Activated CD4-positive, alpha-beta T cell treated with anti-CD3 and anti-CD28 coated beads, Interleukin-2, amount 10 ng/mL, durations not matched to agents 24 days and 14 days (primary cell): ENCODE data around the gene ADAM23. TPM values are rescaled to one million over a fixed set of nuclear protein-coding genes. Genes with fewer than 3 reads are reported as not detected.

Source experiments
- DNase-seq: peaks from one replicate; pipeline ENCODE4 v3.0.0; 2022
- H3K27ac Mint-ChIP-seq: one replicate; pipeline ENCODE4 v1.8.0; 2022; ENCODE audit warnings: mild to moderate bottlenecking, mixed read lengths
- H3K27me3 Mint-ChIP-seq: one replicate; pipeline ENCODE4 v1.8.0; 2022; ENCODE audit warnings: mixed read lengths
- H3K36me3 Mint-ChIP-seq: one replicate; pipeline ENCODE4 v1.8.0; 2022; ENCODE audit warnings: low read depth, mild to moderate bottlenecking, mixed read lengths
- H3K4me1 Mint-ChIP-seq: one replicate; pipeline ENCODE4 v1.8.0; 2021; ENCODE audit warnings: mixed read lengths
- H3K4me3 Mint-ChIP-seq: one replicate; pipeline ENCODE4 v1.8.0; 2022; ENCODE audit warnings: mild to moderate bottlenecking, moderate library complexity, mixed read lengths
- H3K9me3 Mint-ChIP-seq: one replicate; pipeline ENCODE4 v1.8.0; 2021; ENCODE audit warnings: mixed read lengths
- intact Hi-C: fragments of 100-400 bp; cut with micrococcal nuclease; formaldehyde crosslinking; loops from one replicate; pipeline ENCODE4 v1.15.1; 2023
- total RNA-seq: library from RNA; stranded (reverse); gene quantifications from 2 replicates; pipeline ENCODE4 v1.2.3, GENCODE V29; 2022

The ADAM23 gene
- total RNA-seq, 1 donor from 2014 or later: 0.05 TPM

GRCh38 chr2:206431439-206431838, 11.9 kb upstream of the ADAM23 start:
- H3K4me1 Mint-ChIP-seq: no peaks in the 10 kb centered on the region
- no peak overlapping the region for H3K4me3 Mint-ChIP-seq

DNA sequence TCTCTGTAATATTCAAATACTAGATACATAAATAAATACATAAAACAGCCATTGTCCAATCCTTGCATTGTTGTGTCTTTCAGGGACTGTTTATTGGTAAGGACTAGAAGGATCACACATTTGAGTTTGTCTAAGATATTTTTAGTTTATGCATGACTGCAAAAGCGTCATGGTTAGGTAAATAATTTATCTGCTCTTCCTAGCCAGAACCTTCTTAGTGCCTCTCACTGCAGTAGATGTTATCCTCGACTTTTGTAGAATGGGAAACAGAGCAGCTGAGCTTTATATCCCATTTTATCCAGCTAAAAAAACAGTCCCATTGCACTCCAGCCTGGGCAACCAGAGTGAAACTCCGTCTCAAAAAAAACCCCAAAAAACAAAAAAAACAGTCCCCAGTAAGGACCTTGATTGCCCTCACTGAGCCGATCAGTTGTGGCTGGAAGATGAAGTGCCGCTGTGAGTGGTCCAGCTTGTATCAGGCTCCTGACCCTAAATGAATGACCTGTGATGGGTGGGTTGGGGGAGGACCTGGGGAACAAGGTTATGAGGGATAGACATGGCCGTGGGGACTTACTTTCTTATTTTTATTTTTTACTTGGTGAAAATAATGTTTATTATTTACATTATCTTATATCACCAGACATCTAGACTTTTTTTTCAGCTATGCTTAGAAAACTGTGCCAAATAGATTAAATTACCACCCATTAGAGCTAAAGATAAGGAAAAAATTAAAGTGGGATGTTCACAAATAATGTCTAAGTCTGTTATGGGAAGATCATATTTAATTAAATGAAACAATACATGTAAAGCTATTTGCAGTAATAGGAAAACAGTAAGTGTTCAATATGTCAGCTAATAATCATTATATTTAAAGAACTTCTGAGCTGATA, 10.9 kb upstream of the ADAM23 start:
- Mint-ChIP-seq H3K27me3 (peaks cover 17% of the 10 kb centered on the region), H3K4me1 (no peaks in the 10 kb centered on the region), H3K36me3 (no peaks in the 10 kb centered on the region), H3K27ac (no peak overlapping the region), H3K9me3 (no peaks in the 10 kb centered on the region), H3K4me3 (no peak overlapping the region)
- DNase-seq: no peak
- intact Hi-C loops: no loop called here

More at GRCh38 chr2:206431439-206431838, 11.9 kb upstream of the ADAM23 start:
- Mint-ChIP-seq H3K27me3 (peaks cover 15% of the 10 kb centered on the region), H3K9me3 (no peaks in the 10 kb centered on the region), H3K36me3 (no peaks in the 10 kb centered on the region), H3K27ac (no peak overlapping the region)
- intact Hi-C loops: no loop called here
- no peak for DNase-seq

DNA sequence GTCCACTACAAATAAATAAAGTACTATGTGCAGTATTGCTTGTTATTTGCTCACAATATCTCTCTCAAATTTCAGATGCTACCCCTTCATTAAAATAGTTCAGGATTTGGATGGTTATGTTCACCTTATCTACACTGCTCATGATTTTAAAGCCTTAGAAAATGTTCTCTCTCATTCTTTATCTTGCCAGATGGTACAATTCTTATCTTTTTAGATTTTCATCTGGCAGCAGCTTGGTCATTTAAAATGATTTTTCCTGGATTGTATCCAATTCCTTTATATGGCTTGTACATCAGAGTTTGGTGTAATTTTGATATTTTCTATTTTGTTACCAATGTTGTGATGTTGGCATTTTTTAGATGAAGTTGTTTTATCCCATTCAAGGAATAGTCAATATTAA, 10.1 kb upstream of the ADAM23 start:
- DNase-seq: no peak
- Mint-ChIP-seq H3K27ac (no peak overlapping the region), H3K36me3 (no peaks in the 10 kb centered on the region), H3K4me3 (no peak overlapping the region), H3K9me3 (no peaks in the 10 kb centered on the region), H3K4me1 (no peaks in the 10 kb centered on the region), H3K27me3 (peaks cover 22% of the 10 kb centered on the region)
- intact Hi-C loops: no loop called here

DNA sequence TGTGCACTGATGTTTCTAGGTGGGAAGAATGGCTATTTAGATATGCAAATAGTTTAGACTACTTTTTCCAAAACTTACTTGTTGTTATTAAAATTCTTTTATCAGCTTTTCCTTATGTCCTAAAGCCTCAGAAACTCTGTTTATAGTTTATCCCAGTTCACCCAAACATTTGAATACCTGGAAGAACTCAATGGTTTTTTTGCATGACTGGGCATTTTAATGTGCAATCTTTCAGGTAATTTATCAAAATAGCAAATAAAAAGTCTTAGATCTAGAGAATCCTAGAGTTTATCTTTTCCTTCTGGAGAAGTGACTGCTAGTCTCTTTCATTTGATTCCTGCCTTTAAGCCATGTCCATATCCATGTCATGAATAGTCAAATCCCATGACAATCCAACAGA, 9.6 kb upstream of the ADAM23 start:
- intact Hi-C loops: no loop called here
- H3K27me3 Mint-ChIP-seq: peaks cover 23% of the 10 kb centered on the region
- H3K4me3 Mint-ChIP-seq: no peak overlapping the region
- no peaks in the 10 kb centered on the region for H3K4me1 Mint-ChIP-seq
- H3K9me3 Mint-ChIP-seq: no peaks in the 10 kb centered on the region
- no peak for DNase-seq
- H3K36me3 Mint-ChIP-seq: no peaks in the 10 kb centered on the region
- no peak overlapping the region for H3K27ac Mint-ChIP-seq

- Mint-ChIP-seq H3K4me3 (no peak overlapping the region), H3K36me3 (no peaks in the 10 kb centered on the region), H3K27ac (no peak overlapping the region), H3K27me3 (peaks cover 37% of the 10 kb centered on the region), H3K4me1 (no peaks in the 10 kb centered on the region), H3K9me3 (no peaks in the 10 kb centered on the region)
- intact Hi-C loops: no loop called here
- DNase-seq: no peak
Measured at GRCh38 chr2:206435742-206436141, 7.6 kb upstream of the ADAM23 start.

- Mint-ChIP-seq H3K4me1 (peaks cover 5% of the 10 kb centered on the region), H3K27ac (no peak overlapping the region), H3K36me3 (no peaks in the 10 kb centered on the region), H3K4me3 (no peak overlapping the region), H3K27me3 (peaks cover 53% of the 10 kb centered on the region), H3K9me3 (no peaks in the 10 kb centered on the region)
- intact Hi-C loops: no loop called here
- no peak for DNase-seq
Measured at GRCh38 chr2:206438196-206438724, 5.1 kb upstream of the ADAM23 start.

- peaks cover 2% of the 10 kb centered on the region for H3K36me3 Mint-ChIP-seq
- H3K9me3 Mint-ChIP-seq: no peaks in the 10 kb centered on the region
- H3K4me1 Mint-ChIP-seq: peaks cover 9% of the 10 kb centered on the region
- H3K27me3 Mint-ChIP-seq: peaks cover 76% of the 10 kb centered on the region
- peak overlapping the region; percentile 79 for H3K4me3 Mint-ChIP-seq
- no peak for DNase-seq
- H3K27ac Mint-ChIP-seq: no peak overlapping the region
- intact Hi-C loops: loop anchor here (5.0 kb wide), 2 partner anchors 165 to 280 kb away; no protein-coding TSS in a partner anchor
Measured at GRCh38 chr2:206442474-206442832, 879 bp upstream of the ADAM23 start.

DNA sequence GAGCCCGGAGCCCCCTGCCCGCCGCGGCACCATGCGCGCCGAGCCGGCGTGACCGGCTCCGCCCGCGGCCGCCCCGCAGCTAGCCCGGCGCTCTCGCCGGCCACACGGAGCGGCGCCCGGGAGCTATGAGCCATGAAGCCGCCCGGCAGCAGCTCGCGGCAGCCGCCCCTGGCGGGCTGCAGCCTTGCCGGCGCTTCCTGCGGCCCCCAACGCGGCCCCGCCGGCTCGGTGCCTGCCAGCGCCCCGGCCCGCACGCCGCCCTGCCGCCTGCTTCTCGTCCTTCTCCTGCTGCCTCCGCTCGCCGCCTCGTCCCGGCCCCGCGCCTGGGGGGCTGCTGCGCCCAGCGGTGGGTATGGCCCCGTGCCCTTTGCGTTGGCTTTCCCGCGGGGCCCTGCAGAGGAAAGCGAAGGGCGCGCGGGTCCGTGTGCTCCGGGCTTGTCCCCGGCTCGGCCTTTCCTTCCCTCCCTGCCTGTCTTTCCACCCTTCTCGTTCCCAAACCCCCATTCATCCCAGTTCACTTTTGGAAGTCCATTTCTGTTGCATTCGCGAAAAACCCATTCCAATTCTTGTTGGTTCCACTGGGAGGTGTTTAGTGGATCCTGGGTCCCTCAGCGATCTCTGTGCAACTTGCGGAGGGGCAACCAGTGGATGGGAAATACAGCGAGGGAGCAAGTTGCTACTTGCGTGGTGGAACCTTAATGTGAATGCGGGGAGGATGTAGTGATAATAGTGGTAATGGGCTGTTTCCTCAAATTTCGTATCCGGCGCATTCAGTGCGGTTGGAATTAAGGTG, 599 bp downstream of the ADAM23 start:
- peaks cover 9% of the 10 kb centered on the region for H3K4me1 Mint-ChIP-seq
- intact Hi-C loops: loop anchor here (5.0 kb wide), 2 partner anchors 167 to 282 kb away; no protein-coding TSS in a partner anchor
- H3K27ac Mint-ChIP-seq: peak overlapping the region; percentile 80
- no peaks in the 10 kb centered on the region for H3K9me3 Mint-ChIP-seq
- DNase-seq: peak; percentile 65
- H3K4me3 Mint-ChIP-seq: peak overlapping the region; percentile 82
- H3K36me3 Mint-ChIP-seq: peaks cover 2% of the 10 kb centered on the region
- H3K27me3 Mint-ChIP-seq: peaks cover 77% of the 10 kb centered on the region

- peaks cover 9% of the 10 kb centered on the region for H3K4me1 Mint-ChIP-seq
- intact Hi-C loops: no loop called here
- H3K27me3 Mint-ChIP-seq: peaks cover 69% of the 10 kb centered on the region
- peaks cover 2% of the 10 kb centered on the region for H3K36me3 Mint-ChIP-seq
- no peak for DNase-seq
- H3K27ac Mint-ChIP-seq: no peak overlapping the region
- no peaks in the 10 kb centered on the region for H3K9me3 Mint-ChIP-seq
- H3K4me3 Mint-ChIP-seq: no peak overlapping the region
Measured at GRCh38 chr2:206445948-206446347, 2.6 kb downstream of the ADAM23 start.

- no peak for DNase-seq
- intact Hi-C loops: no loop called here
- Mint-ChIP-seq H3K36me3 (no peaks in the 10 kb centered on the region), H3K27me3 (peaks cover 31% of the 10 kb centered on the region), H3K27ac (no peak overlapping the region), H3K9me3 (no peaks in the 10 kb centered on the region), H3K4me1 (no peaks in the 10 kb centered on the region), H3K4me3 (no peak overlapping the region)
Measured at GRCh38 chr2:206452242-206452641, 8.9 kb downstream of the ADAM23 start.

DNA sequence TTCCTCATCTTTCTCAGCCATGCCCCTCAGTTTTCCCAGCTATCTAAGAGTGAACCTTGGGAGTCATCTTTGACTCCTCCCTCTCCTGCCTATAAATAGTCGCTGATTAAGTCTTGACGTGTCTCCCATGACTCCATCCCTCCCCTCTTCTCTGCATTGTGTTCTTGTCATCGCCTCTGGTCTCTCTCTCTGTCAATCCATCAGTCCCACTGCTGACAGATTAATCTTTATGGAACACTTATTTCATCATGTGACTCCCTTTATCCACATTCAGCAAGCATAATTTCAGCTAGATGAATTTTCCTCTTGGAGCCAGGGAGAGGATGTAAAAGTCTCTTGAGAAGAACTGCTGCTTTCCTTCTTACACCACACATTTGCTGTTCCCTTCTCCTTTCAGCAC, 9.4 kb downstream of the ADAM23 start:
- Mint-ChIP-seq H3K27me3 (peaks cover 26% of the 10 kb centered on the region), H3K4me3 (no peak overlapping the region), H3K4me1 (no peaks in the 10 kb centered on the region), H3K36me3 (no peaks in the 10 kb centered on the region), H3K27ac (no peak overlapping the region), H3K9me3 (no peaks in the 10 kb centered on the region)
- no peak for DNase-seq
- intact Hi-C loops: no loop called here

DNA sequence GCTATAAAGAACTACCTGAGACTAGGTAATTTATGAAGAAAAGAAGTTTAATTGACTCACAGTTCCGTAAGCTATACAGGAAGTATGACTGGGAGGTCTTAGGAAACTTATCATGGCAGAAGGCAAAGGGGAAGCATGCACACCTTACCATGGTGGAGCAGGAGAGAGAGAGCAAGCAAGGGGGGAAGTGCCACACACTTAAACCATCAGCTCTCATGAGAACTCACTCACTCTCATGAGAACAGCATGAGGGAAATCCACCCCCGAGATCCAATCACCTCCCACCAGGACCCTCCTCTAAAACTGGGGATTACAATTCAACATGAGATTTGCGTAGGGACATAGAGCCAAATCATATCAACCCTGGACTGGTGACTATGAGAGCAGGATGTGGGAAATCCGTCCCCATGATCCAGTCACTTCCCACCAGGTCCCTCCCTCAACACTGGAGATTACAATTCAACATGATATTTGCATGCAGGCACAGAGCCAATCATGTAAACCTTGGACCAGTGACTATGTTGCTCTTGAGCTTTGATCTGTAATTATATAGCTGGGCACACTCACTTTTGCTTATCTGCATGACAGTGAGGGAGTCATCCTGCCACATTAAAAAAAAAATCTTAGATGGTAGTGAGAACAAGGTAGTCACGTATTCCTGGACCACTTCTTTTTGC, 12.9 kb downstream of the ADAM23 start:
- Mint-ChIP-seq H3K27ac (no peak overlapping the region), H3K4me1 (no peaks in the 10 kb centered on the region), H3K27me3 (peaks cover 15% of the 10 kb centered on the region), H3K9me3 (no peaks in the 10 kb centered on the region), H3K4me3 (no peak overlapping the region), H3K36me3 (no peaks in the 10 kb centered on the region)
- intact Hi-C loops: no loop called here
- no peak for DNase-seq

GRCh38 chr2:206457188-206457634, 13.9 kb downstream of the ADAM23 start:
- DNase-seq: no peak
- peaks cover 18% of the 10 kb centered on the region for H3K27me3 Mint-ChIP-seq
- H3K27ac Mint-ChIP-seq: no peak overlapping the region
- H3K9me3 Mint-ChIP-seq: no peaks in the 10 kb centered on the region
- intact Hi-C loops: no loop called here
- no peaks in the 10 kb centered on the region for H3K4me1 Mint-ChIP-seq
- H3K4me3 Mint-ChIP-seq: no peak overlapping the region
- H3K36me3 Mint-ChIP-seq: no peaks in the 10 kb centered on the region
